Measurements from ENCODE around the gene SLC43A2.

SLC43A2 gene

DNA sequence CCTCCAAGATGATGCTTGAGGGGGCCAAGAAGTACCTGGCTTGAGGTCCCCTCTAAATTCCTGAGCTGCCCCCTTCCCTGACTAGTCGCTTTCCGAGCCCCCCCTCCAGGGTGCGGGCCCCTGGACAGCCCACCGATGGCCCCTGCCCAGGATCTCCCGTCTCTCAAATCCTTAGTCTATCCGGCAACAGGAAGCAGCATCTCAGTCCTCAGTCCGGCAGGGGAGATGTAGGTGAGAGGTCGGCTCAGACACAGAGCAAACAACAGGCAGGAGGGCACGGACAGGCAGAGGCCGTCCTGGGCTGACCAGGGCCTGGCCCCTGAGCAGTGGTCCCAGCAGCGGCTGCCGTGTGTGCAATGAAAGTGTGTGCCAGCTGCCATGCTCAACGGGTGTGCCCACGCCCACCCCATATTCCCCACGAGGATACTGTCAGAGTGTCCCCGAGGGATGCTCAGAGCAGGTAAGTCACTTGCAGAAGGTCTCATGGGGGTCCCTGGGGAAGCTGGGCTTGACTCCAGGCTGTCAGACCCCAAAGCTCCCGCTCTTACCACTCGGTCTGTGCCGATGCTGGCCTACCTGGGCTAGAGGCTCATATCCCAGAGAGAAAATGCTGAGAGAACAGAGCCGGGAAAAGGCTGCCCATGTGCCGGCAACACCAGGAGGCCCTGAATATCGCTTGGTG is 7.2 kb downstream of the SLC43A2 start:
- DNase-seq: no peak

DNA sequence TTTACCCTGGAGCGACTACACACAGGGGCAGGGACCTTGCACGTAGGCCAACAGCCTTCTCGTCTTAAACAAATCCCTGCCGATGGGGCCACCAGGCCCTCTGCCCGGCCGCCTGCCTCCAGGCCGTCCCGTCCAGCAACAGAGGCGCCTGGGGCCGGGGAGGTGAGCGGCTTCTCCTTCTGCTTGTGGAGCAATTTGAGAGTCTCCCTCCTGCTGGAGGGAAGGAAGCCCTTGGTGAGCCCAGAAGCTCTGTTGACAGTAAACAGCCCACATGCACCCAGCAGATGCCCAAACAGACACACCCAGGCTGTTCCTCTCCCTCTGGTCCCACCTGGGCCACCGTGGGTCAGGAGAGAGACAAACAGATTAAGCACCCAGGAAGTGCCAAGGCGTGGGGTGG is 8.1 kb downstream of the SLC43A2 start:
- DNase-seq: no peak

DNA sequence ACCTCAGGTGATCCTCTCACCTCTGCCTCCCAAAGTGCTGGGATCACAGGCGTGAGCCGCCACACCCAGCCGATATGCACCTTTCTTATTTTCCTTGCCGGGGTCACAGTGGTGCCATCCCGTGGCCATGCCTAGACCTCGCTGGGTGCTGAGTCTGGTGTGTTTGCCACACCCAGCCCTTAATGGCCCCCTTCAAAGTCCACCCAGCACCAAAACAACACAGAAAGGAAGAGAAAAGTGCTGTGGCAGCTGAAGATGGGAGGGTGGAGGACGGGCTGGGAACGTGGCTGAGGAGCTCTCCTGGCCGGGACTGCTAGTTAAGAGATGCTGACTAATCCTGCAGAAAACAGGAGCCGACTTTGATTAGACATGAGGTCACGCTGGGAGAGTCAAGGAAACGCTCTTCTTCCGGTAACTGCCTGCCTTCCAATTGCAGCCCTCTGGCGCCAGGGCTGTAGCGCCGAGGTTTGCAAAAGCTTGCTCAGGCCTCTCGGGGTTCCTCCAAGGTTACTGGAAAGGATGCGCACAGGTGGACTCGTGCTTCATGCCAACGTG is 10.9 kb downstream of the SLC43A2 start:
- DNase-seq: no peak

DNA sequence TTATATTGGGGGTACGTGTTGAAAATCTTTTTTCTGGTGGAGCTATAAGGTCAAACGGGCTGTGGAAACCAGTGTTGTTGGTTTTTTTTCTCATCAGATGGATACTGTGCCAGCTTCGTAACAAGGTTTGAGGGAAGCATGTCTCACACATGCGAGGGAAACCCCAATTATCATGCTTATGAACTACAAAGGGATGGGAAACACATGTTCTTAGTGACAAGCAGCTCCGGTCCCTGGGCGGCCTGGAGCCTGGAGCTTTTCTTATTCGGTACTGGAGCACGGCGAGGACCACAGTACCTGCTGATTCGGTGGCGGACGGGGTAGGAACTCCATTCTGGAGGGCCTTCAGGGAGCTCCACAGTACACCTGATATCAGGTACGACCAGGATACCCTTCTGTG is 12.5 kb downstream of the SLC43A2 start:
- no peak for DNase-seq

DNA sequence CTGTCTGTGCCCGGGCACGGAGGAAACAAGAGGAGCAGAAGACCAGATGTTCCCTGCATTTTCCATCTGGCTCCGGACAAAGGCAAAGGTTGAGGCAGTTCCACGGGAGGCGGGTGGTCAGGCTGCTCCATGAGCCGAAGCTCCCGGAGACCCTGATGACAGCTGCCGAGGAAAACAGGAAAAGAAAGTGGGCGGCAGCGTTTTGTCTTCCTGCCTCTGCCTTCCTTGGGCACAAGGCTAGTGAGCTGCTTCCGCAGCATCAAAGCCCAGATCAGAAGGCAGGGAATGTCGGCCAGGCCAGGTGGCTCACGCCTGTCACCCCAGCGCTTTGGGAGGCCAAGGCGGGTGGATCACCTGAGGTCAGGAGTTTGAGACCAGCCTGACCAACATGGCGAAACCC is 16.2 kb downstream of the SLC43A2 start:
- DNase-seq: no peak

DNA sequence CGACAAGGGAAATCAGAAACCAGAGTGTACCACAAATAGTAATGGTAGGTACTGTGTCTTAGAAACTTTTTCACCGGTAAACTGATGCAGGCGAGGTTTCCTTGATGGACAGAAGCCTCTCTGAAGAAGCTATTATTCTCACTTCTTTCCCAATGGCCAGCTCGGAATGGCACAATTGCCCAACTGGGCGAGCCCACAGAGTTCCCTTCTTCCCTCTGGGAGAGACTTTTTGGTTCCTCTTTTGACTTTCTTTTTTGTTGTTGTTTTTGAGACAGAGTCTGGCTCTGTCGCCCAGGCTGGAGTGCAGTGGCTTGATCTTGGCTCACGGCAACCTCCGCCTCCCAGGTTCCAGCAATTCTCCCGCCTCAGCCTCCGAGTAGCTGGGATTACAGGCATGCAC is 16.9 kb downstream of the SLC43A2 start:
- no peak for DNase-seq

DNA sequence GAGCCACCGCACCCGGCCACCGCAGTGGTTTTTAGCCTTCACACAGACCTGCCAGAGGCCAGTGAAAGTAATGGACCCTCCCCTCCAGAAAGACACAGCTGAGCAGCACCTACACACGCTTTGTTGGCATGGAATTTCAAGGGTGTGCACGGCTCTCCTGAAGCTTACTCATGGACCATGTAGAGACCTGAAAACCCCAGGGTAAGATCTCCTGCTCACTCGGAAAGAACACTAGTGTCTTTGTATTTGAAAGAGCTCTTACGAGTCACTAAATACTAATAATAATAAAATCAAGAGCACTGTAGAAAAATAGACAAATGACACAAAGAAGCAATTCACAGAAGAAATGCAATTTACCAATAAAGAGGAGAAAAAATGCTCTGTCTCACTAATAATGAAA is 20.0 kb downstream of the SLC43A2 start:
- no peak for DNase-seq

DNA sequence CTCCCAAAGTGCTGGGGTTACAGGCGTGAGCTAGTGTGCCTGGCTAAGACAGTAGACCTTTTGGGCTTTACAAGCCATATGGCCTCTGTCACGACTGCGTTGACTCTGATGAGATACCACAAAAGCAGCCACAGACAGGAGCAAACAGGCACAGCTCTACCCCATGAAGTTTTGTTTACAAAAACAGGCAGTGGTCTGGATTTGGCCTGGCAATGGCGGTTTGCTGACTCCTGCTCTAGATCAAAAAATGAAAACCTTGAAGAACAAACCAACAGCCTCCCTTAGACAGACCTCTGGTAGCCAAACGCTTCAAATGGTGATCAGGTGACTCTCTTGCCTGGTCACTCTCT is 20.7 kb downstream of the SLC43A2 start:
- no peak for DNase-seq

DNA sequence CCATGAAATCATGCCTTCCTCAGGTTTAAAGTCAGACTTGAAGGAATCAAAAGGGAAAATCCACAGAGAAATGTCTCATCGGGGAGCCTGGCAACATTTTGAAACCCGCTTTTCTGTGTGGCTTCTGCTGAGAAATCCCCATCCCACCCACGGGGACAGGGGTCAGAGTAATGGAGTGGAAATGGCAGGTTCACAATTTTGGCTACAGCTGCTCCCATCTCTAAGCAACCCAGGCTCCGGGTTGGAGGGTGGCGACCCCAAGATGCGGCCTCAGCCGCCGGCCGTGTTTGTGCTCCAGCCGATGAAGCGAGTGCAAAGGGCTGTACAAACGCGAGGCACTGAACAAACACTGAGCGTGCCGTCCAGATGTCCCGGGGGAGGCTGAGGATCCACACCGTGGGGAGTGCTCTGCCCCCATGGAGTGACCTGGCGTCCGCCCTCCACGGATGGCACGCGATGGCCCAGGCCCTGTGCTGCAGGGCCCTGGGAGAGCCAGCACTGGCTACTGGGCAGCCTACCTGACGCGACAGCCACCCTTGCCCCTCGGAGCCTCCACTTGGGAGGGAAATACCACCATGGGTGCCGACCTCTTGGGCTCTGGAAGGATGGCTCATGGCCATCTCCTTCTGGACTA is 22.2 kb downstream of the SLC43A2 start:
- peak; percentile 60 for DNase-seq

DNA sequence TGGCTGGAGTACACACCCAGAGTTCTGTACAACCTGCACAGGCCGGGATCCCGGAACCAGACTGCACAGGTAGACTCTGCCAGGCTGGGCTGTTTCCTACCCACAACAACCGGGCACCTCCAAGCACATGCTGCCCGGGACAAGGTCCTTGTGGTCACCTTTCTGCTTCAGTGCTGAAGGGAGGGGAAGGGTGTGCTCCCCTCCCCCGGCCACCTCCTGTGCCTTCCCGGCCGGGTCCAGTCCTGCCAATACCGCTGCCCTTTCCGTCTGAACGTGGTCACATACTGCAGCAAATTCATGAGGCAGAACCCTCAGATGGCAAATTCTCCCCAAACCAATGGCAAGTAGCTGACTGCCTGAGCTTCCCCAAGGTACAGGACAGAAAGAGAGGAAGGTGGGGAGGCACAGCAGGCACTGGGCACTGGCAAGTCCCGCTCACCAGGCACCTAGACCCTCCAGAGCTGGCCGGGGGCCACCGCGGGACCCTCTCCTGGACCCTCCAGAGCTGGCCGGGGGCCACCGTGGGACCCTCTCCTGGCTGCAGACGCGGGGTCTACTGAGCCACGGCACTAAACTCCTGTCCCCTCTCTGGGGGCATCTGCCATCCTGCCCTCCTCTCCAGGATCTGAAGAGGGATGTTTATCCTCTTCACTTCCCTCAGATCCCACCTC is 22.8 kb downstream of the SLC43A2 start:
- DNase-seq: no peak

DNA sequence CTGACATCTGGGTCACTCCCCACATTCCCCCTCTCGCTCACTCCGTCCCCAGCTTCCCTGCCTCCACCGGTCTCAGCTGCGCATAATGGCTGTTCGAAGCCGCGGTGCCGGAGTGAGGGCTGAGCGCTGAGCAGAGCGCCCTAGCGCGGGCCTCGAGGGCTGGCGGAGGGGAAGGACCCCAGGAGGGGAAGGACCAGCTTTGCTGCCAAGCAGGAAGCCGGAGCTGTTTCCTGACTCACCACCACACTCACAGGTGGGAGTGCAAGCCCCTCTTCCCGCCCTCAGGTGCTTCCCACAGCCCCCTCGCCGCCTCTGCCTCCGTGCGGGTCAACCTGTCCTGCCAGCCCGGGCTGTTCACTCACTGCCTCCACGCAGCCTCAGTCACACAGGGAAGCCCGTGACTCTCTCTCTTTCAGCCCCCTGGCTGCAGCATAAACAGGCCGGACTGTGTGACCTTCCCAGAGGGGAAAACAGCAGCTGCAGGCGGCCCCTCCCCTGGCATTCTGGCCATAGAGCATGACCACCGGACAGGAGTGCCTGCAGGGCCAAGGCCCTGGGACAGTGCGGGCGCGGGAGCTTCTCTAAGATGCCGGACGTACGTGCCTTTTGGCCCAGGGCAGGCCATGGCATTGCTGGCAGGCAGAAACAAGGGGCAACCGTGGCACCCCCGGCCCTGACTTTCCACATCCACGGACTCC is 23.7 kb downstream of the SLC43A2 start:
- DNase-seq: no peak

DNA sequence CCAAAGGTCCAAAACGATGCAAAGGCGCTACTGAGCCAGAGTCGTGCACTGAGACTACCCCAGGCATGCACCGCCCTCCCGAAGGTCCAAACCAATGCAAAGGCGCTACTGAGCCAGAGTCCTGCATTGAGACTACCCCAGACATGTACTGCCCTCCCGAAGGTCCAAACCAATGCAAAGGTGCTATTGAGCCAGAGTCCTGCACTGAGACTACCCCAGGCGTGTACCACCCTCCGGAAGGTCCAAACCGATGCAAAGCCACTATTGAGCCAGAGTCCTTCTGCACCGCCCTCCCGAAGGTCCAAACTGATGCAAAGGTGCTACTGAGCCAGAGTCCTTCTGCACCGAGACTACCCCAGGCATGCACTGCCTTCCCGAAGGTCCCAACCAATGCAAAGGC is 27.1 kb downstream of the SLC43A2 start:
- DNase-seq: no peak

DNA sequence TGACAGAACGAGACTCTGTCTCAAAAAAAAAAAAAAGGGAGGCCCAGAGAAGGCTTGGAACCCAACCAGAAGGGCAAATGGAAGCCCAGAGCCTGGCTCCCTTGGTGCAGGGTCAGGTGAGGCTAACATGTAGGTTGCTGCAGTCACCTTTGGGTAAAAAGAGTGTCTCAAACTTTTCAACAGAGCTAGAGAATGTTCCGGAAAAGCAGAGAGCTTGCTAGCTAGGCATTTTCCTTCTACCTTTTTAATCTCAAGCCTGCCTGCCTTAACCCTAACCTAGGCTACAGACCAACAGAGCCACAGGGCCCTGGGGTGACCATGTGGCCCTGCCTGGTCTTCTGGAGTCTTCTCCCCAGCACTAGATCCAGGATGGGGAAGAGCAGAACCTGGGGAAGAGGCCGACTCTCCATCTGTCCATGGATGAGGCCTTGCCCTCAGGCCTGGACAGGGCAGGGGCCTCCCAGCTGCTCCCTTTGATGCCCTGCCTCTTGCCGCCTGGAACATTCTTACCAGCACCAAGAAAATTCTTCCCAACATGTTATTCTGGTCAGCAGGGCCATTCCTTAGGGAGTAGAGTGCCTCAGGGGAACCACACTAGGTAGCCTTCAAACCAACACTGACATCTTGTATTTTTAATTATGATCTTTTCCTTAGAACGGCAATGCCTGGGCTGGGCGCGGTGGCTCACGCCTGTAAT is 30.1 kb downstream of the SLC43A2 start:
- DNase-seq: no peak

DNA sequence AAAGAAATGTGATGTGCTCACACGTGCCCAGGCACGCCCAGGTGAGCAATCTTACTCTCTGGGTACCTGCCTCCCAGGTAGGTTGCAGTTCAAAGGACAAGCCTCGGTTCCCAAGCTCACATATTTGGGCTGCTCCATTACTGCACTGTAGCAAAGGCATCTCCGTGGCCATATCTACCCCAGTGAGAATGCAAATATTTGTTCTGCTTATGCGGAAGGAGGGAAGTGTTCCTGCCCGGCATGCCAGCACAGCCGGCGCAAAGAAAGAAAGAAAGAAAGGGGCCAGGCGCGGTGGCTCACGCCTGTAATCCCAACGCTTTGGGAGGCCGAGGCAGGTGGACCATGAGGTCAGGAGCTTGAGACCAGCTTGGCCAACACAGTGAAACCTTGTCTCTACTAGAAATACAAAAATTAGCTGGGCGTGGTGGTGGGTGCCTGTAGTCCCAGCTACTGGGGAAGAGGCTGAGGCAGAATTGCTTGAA is 30.7 kb downstream of the SLC43A2 start:
- DNase-seq: no peak

DNA sequence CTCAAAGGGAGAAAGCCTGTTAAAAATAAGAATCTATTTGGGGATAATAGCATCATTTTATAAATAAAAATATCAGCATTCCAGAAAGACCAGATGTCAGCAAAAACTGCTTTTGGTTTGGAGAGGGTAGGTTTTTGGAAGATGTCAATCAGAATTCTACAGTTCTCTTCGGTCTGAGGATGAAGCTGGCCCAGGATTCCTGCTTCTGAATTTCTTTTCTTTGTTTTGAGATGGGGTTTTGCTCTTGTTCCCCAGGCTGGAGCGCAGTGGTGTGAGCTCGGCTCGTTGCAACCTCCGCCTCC is 35.1 kb downstream of the SLC43A2 start:
- no peak for DNase-seq

DNA sequence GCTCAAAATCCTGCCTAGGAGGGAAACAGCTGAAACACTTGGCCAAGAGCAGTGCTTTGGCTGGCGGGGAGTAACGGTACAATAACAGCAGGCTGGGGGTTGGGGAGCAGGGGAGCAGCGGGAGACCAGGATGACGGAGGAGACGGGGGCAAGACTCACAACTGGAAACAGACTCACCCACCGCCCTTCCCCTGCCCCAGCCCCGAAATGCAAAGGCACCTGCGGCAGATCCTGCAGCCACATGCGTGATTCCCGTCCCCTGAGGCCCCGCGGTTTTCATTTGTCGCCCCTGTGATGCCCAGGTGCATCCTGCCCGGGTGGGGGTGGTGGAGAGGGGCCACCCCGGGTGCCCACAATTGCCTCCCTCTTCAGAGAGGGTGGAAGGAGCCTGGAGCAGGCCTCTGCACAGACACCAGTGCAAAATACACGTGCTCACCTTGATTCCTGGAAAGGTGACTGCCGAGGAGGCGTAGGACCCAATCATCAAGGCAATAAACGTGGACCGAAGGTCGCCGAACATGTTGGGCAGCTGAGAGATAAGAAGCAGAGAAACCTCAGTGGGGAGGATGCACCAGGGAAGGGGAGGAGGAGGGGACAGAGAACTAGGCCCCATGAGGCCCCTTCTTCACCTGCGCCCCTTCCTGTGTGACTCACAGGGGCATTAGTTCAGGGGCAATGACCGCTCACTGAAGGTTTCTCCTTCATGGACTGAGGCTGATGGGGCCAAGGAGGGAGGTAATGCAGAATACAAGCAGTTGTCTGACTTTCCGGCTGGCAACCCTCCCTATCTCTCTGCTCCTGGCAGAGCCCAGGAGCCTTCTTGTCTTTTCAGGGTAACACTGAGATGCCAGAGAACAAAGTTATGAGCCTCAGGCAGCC is 35.6 kb downstream of the SLC43A2 start:
- no peak for DNase-seq

DNA sequence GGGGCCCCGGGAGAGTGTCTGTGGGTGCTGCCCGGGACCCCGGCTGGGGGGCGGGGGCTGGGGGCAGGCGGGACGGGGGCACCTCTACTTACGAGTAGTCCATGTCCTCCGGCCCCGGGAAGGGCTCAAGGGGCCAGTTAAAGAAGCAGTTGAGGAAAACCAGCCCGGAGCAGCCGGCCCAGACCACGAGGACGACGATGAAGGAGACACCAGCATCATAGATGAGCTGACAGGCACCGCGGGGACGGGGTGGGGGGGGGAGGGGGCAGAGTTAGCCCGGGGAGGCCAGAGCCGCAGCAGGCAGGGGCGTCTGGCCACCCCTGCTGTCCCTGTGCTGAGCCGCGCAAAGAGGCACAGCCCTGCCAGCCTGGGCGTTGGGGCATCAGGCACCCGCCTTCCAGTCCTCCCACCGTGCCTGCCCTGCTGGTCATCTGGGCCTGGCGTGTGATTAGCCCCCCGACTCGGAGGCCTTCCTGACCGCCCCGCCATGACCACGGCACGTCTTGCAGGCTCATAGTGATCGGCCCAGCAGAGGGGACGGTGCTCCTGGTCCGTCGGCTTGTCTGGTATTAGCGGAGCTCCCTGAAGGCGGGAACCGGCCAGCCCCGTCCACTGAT is 37.1 kb downstream of the SLC43A2 start:
- no peak for DNase-seq

DNA sequence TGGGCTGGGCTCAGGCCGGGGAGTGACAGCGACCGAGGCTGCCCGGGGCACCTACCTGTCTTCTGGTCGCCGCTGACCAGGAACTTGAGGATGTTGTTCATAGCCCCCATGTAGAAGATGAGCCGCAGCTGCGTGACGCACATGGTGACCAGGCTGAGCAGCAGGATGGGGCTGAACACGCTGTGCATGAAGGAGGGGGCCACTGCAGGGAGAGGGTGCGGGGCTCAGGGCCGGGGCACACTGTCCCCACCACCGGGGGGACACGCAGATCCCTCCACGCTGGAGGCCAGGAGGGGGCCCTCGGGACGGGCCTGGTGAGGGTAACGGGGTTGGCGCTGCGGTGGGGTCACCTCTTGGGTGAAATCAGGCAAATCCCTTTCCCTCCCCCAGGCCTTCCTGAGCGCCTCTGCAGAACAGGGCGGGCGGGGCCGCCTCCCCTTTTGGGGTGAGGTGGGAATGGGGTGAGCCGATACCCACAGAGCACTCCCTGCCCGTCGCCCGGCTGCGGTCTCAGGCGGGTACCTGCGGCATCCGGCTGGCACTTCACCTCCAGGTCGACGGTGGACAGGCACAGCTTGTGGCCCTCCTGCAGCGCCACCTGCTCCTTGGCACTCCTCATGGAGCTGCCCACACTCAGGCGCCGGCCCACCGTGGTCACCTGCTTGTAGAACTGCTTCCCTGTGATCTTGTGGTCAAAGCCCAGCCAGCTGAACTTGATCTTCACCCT is 37.7 kb downstream of the SLC43A2 start:
- no peak for DNase-seq

DNA sequence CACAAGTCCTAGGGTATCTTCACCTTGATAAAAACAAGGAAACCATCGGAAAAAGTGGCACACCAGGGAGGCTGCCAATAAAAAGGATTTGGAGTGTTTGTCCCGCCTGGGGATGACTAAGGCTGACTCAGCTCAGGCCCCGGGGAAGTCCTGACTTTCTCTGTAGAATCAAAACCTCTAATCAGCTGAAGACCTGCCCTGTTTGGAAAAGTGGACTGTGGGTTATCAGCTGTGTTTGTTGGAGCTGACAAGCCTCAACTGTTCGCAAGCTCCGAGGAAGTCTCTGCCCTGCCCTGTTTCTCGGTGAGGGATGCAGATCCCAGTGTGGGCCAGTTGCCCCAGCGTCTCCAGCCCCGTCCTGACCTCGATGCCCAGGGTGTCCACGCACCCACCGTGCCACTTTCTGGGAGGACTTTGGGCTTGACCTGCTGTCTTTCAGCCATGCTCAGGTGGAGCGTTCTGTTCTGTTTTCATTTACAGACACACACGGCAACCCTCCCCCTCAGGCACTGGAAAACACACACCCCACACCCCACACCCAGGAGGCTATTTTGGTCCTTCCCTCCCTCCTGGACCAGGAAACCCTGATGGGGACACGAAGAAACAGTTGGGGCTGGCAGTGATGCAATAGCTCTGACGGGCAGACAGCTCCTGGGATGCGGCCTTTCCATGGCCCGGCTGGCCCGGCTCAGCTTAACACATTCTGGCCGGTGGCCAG is 38.4 kb downstream of the SLC43A2 start:
- peak; percentile 25 for DNase-seq

Data from stimulated activated CD4-positive, alpha-beta T cell treated with anti-CD3 and anti-CD28 coated beads, Interleukin-4, amount 100 ng/mL, for 24 hours (primary cell).